HEK293 (cell line): ENCODE results near the gene DCLK1.

Experiments
- CTCF ChIP-seq: fragments of 450-650 bp; formaldehyde crosslinking; IDR thresholded peaks from 2 replicates; pipeline ENCODE4 v1.5.1; 2016; ENCODE audit warnings: missing biosample characterization, missing genetic modification characterization
- SP2 ChIP-seq: fragments of 450-650 bp; formaldehyde crosslinking; IDR thresholded peaks from 2 replicates; pipeline ENCODE4 v1.5.1; 2016; ENCODE audit warnings: missing biosample characterization, missing genetic modification characterization
- ZBTB10 ChIP-seq: fragments of 450-650 bp; formaldehyde crosslinking; IDR thresholded peaks from 2 replicates; pipeline ENCODE4 v1.5.1; 2016; ENCODE audit warnings: missing biosample characterization, missing genetic modification characterization
- ZNF19 ChIP-seq: fragments of 450-650 bp; formaldehyde crosslinking; IDR thresholded peaks from 2 replicates; pipeline ENCODE4; 2016; ENCODE audit warnings: missing biosample characterization, missing genetic modification characterization, low read depth
- ZNF239 ChIP-seq: fragments of 450-650 bp; formaldehyde crosslinking; IDR thresholded peaks from 2 replicates; pipeline ENCODE4 v1.5.1; 2016; ENCODE audit warnings: missing biosample characterization, missing genetic modification characterization
- ZNF311 ChIP-seq: fragments of 450-650 bp; formaldehyde crosslinking; IDR thresholded peaks from 2 replicates; pipeline ENCODE4 v1.5.1; 2017; ENCODE audit warnings: missing biosample characterization, missing genetic modification characterization, borderline replicate concordance
- ZNF585B ChIP-seq: fragments of 450-650 bp; formaldehyde crosslinking; IDR thresholded peaks from 2 replicates; pipeline ENCODE4 v1.5.1; 2016; ENCODE audit warnings: missing biosample characterization, missing genetic modification characterization
- ZNF658 ChIP-seq: fragments of 450-650 bp; formaldehyde crosslinking; IDR thresholded peaks from 2 replicates; pipeline ENCODE4; 2016; ENCODE audit warnings: missing biosample characterization, missing genetic modification characterization

DNA sequence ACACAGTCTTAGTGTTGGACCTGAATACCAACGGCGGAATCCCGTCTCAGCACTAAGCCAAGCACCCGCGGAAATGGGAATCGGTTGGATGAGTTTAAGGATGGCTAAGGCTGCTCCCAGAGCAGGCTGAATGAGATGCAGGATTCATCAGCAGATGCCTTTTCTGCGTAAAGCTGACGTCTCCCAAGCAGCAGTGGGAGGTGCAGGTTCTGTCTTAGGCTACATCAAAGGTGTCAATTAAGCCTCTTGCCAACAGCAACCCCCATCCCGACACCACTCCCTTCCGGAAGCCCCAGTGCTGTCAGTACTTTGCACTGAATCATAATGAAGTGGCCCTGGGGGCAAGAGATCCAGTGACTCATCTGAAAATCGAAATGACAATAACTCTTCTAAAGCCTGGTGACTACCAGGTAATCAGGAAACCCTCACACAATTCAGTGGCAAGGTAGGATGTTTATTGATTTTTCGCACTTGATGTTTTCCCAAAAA is 275.6 kb downstream of the DCLK1 start:
- no peak for TF ChIP-seq CTCF (tag by site-specific recombination)
- no peak for TF ChIP-seq ZNF311 (tag by site-specific recombination)
- no peak for TF ChIP-seq ZNF585B (tag by site-specific recombination)
- no peak for TF ChIP-seq ZNF239
- TF ChIP-seq ZNF19 (tag by site-specific recombination): no peak
- no peak; the same call in 1 of the 2 replicates for TF ChIP-seq SP2
- no peak for TF ChIP-seq ZNF658 (tag by site-specific recombination)
- no peak for TF ChIP-seq ZBTB10 (tag by site-specific recombination)
